Testis (tissue), 3 donors: Measurements from ENCODE around the gene CBFA2T2. TPM values are rescaled to one million over a fixed set of nuclear protein-coding genes. Genes with fewer than 3 reads are reported as not detected.

ENCODE experiments used
- DNase-seq: peaks from one replicate; pipeline ENCODE4 v3.0.0-alpha.2; 2019
- H3K27ac ChIP-seq, 2 donors: fragments of 200-600 bp; sonication (generic); one replicate each; pipeline ENCODE4 v1.5.1; 2019
- H3K27me3 ChIP-seq: fragments of 200-600 bp; sonication (generic); one replicate; pipeline ENCODE4 v1.5.1; 2019
- H3K36me3 ChIP-seq: fragments of 200-600 bp; sonication (generic); one replicate; pipeline ENCODE4 v1.5.1; 2017; ENCODE audit warnings: low read depth; ENCODE audit errors: missing control alignments
- H3K4me1 ChIP-seq: fragments of 200-600 bp; sonication (generic); one replicate; pipeline ENCODE4 v1.5.1; 2019
- H3K4me3 ChIP-seq, 2 donors: fragments of 200-600 bp; sonication (generic); one replicate each; pipeline ENCODE4 v1.5.1; 2017 to 2019
- H3K9me3 ChIP-seq: fragments of 200-600 bp; sonication (generic); one replicate; pipeline ENCODE4 v1.5.1; 2017
- CTCF ChIP-seq, 3 experiments: fragments of 450-650 bp in 2 of 3; fragments of 200-600 bp in 1 of 3; sonication (generic) in 1 of 3; IDR thresholded peaks; one replicate each; pipeline ENCODE4 v1.5.1; 2016 to 2019; ENCODE audit warnings: antibody characterized with exemption in 3 of 3, mild to moderate bottlenecking in 2 of 3, moderate library complexity in 1 of 3
- POLR2A ChIP-seq: fragments of 450-650 bp; IDR thresholded peaks from one replicate; pipeline ENCODE4 v1.6.1; 2017; ENCODE audit warnings: antibody characterized with exemption, mild to moderate bottlenecking, moderate library complexity
- WGBS, 2 donors: methylation state at CpG; one replicate each; pipeline ENCODE4 v1.1.5; 2018; 5-methylcytosine and 5-hydroxymethylcytosine counted together
- intact Hi-C: fragments of 100-400 bp; cut with DNase I; formaldehyde crosslinking; loops from one replicate; pipeline ENCODE4 v1.15.1; 2023; ENCODE audit warnings: low total_unique reads
- polyA plus RNA-seq: library from polyadenylated mRNA; stranded (reverse); fragments of 350-450 nt; fragmentation: Illumina TruSeq; extraction: RNeasy Lipid Tissue Mini Kit (QIAGEN cat#74804); gene quantifications from one replicate; pipeline ENCODE4 v1.2.3, GENCODE V29; 2014; ENCODE audit warnings: low read depth, low replicate concordance; ENCODE audit not compliant: insufficient read depth
- total RNA-seq, 2 donors: library from RNA; depleted of rRNA; stranded (reverse); fragments of >200 nt; gene quantifications; one replicate each; pipeline ENCODE4 v1.2.3, GENCODE V29; 2016

CBFA2T2 gene
- total and polyA plus RNA-seq, 3 donors from 2014 or later: 25.2 to 39.2 (median 33.1) TPM

- Histone ChIP-seq H3K4me1 (peaks cover 7% of the 10 kb centered on the region), H3K27me3 (no peaks in the 10 kb centered on the region), H3K4me3 (peak within 1 kb of the TSS; percentile 47 to 57), H3K9me3 (no peaks in the 10 kb centered on the region), H3K27ac (no peak within 1 kb of the TSS), H3K36me3 (no peaks in the 10 kb centered on the region)
- intact Hi-C loops: no loop called here
- TF ChIP-seq CTCF (IDR thresholded peaks at IDR 0.05) (peak; percentile 29 to 53 (median 40)), POLR2A (no peak)
- DNase-seq: peak; percentile 96
- 3 to 9% methylated on average over 10 to 52 of the region's 101 CpGs for WGBS, 2 donors
Observed at GRCh38 chr20:33686100-33686983, 196.4 kb downstream of the CBFA2T2 start, which contains the start of gene E2F1. Gene E2F1 (minus strand): TSS chr20:33686385. CDS start chr20:33686264, 121 bp downstream.

- no peaks in the 10 kb centered on the region for H3K9me3 ChIP-seq
- WGBS, 2 donors: 52 to 71% methylated on average over 11 to 14 of the region's 14 CpGs
- H3K4me3 ChIP-seq: peak overlapping the region; percentile 47 to 57
- H3K27ac ChIP-seq: no peak overlapping the region
- no peak for DNase-seq
- H3K36me3 ChIP-seq: no peaks in the 10 kb centered on the region
- intact Hi-C loops: no loop called here
- no peaks in the 10 kb centered on the region for H3K27me3 ChIP-seq
- peaks cover 7% of the 10 kb centered on the region for H3K4me1 ChIP-seq
- TF ChIP-seq POLR2A (no peak), CTCF (IDR thresholded peaks at IDR 0.05) (no peak)
Observed at GRCh38 chr20:33686984-33687366, 197.1 kb downstream of the CBFA2T2 start.

- Histone ChIP-seq H3K4me1 (peaks cover 7% of the 10 kb centered on the region), H3K9me3 (no peaks in the 10 kb centered on the region), H3K36me3 (no peaks in the 10 kb centered on the region), H3K27ac (no peak overlapping the region), H3K4me3 (no peak overlapping the region), H3K27me3 (no peaks in the 10 kb centered on the region)
- intact Hi-C loops: no loop called here
- no peak for TF ChIP-seq CTCF (IDR thresholded peaks at IDR 0.05)
- no peak for TF ChIP-seq POLR2A
- no peak for DNase-seq
- 66 to 68% methylated on average over 7 to 8 of the region's 8 CpGs for WGBS, 2 donors
Observed at GRCh38 chr20:33687370-33687915, 197.5 kb downstream of the CBFA2T2 start.

- Histone ChIP-seq H3K4me3 (no peak overlapping the region), H3K27ac (no peak overlapping the region), H3K36me3 (no peaks in the 10 kb centered on the region), H3K27me3 (no peaks in the 10 kb centered on the region), H3K4me1 (peaks cover 7% of the 10 kb centered on the region), H3K9me3 (no peaks in the 10 kb centered on the region)
- no peak for DNase-seq
- 77 to 78% methylated on average over 3 of the region's 3 CpGs for WGBS, 2 donors
- TF ChIP-seq CTCF (IDR thresholded peaks at IDR 0.05) (no peak), POLR2A (no peak)
- intact Hi-C loops: no loop called here
Observed at GRCh38 chr20:33687993-33688937, 198.4 kb downstream of the CBFA2T2 start.
